Stimulated activated naive CD8-positive, alpha-beta T cell treated with anti-CD3 and anti-CD28 coated beads, Interleukin-15, amount 100 ng/mL, for 72 hours (primary cell): ENCODE results near the gene SH3BP2.

Source experiments
- ATAC-seq: fragments of 150-1000 bp; cut with Tn5 transposase; 2 replicates; pipeline ENCODE4 v1.10.0; 2021; ENCODE audit warnings: mild to moderate bottlenecking, moderate library complexity
- DNase-seq, 2 donors: peaks; one replicate each; pipeline ENCODE4 v3.0.0; 2021 to 2022
- H3K27ac Mint-ChIP-seq, 2 donors: one replicate each; pipeline ENCODE4 v1.8.0; 2022; ENCODE audit warnings: mild to moderate bottlenecking in 2 of 2, mixed read lengths in 2 of 2, moderate library complexity in 2 of 2
- H3K27me3 Mint-ChIP-seq: one replicate; pipeline ENCODE4 v1.8.0; 2022; ENCODE audit warnings: mixed read lengths
- H3K4me1 Mint-ChIP-seq: one replicate; pipeline ENCODE4 v1.8.0; 2022; ENCODE audit warnings: mild to moderate bottlenecking, mixed read lengths
- H3K4me3 Mint-ChIP-seq, 2 donors: one replicate each; pipeline ENCODE4 v1.8.0; 2022; ENCODE audit warnings: mild to moderate bottlenecking in 2 of 2, mixed read lengths in 2 of 2, moderate library complexity in 1 of 2
- H3K9me3 Mint-ChIP-seq, 2 donors: one replicate each; pipeline ENCODE4 v1.8.0; 2022; ENCODE audit warnings: mixed read lengths in 2 of 2

The SH3BP2 gene

GRCh38 chr4:2837904-2838496 lies 45.1 kb downstream of the SH3BP2 start:
- peaks cover 76% of the 10 kb centered on the region for H3K4me1 Mint-ChIP-seq
- peak overlapping the region; percentile 94 to 95 for H3K27ac Mint-ChIP-seq
- no peaks in the 10 kb centered on the region for H3K27me3 Mint-ChIP-seq
- peaks cover 8 to 9% of the 10 kb centered on the region in 2 donors for H3K9me3 Mint-ChIP-seq
- peak overlapping the region; percentile 78 to 86 for H3K4me3 Mint-ChIP-seq
- ATAC-seq (peak; percentile 88), DNase-seq (peak; percentile 32 to 50)

DNA sequence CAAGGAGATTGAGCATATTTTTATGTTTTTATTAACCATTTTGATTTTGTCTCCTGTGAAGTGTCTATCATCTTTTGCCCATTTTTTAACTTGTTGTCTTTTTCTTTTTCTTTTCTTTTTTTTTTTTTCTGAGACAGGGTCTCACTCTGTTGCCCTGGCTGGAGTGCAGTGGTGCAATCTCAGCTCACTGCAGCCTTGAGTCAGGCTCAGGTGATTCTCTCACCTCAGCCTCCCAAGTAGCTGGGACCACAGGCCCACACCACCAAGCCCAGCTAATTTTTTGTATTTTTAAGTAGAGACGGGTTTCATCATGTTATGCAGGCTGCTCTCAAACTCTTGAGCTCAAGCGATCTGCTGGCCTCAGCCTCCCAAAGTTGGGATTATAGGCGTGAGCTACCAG lies 46.2 kb downstream of the SH3BP2 start:
- Mint-ChIP-seq H3K27ac (peak overlapping the region in 1 of 2 donors; percentile 78), H3K27me3 (no peaks in the 10 kb centered on the region), H3K4me3 (peak overlapping the region; percentile 78 to 86), H3K4me1 (peaks cover 67% of the 10 kb centered on the region), H3K9me3 (peaks cover 8 to 9% of the 10 kb centered on the region in 2 donors)
- no peak for DNase-seq
- ATAC-seq, result no peak

DNA sequence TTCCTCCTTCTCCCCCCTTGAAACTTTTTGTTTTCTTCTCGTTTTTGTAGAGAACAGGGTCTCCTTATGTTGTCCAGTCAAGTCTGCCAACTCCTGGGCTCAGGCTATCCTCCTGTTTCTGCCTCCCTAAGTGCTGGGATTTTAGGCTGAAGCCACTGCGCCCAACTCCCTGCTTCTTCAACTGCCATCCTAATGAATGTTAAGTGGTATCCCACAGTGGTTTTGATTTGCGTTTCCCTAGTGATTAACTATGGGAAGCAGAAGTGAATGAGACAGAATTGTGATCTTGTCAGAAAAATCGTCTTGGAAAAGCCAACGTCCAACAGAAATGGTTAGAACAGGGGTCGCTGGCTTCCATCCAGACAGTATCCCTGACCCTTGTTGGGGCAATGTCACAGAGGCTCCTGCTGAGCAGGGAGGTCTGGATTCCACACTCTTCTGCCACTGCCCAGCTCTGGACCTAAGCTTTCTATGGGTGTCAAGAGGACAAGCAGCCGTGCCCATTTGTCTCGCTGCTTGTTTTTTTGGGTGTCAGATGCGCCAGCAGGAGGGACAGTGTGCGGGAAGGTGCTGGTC lies 49.9 kb downstream of the SH3BP2 start:
- Mint-ChIP-seq H3K27me3 (no peaks in the 10 kb centered on the region), H3K9me3 (peaks cover 8 to 9% of the 10 kb centered on the region in 2 donors), H3K27ac (peak overlapping the region; percentile 76 to 89), H3K4me3 (peak overlapping the region; percentile 85 to 90), H3K4me1 (peaks cover 63% of the 10 kb centered on the region)
- ATAC-seq (no peak), DNase-seq (no peak)

- H3K4me3 Mint-ChIP-seq, result peak within 1 kb of the TSS; percentile 85 to 90
- DNase-seq, result peak; percentile 97 to 99
- peaks cover 8 to 9% of the 10 kb centered on the region in 2 donors for H3K9me3 Mint-ChIP-seq
- peak within 1 kb of the TSS; percentile 89 to 98 for H3K27ac Mint-ChIP-seq
- peaks cover 63% of the 10 kb centered on the region for H3K4me1 Mint-ChIP-seq
- no peaks in the 10 kb centered on the region for H3K27me3 Mint-ChIP-seq
- peak; percentile 98 for ATAC-seq
Measured at GRCh38 chr4:2843263-2843940, 50.5 kb downstream of the SH3BP2 start, which contains the start of gene ADD1. TSS of gene ADD1 (plus strand) at chr4:2843844. CDS start at chr4:2875916, 32,072 bp downstream.

- peak; percentile 42 for ATAC-seq
- Mint-ChIP-seq H3K27ac (peak overlapping the region; percentile 89 to 98), H3K4me3 (peak overlapping the region; percentile 85 to 90), H3K9me3 (peaks cover 8 to 9% of the 10 kb centered on the region in 2 donors), H3K27me3 (no peaks in the 10 kb centered on the region), H3K4me1 (peaks cover 63% of the 10 kb centered on the region)
- peak in 1 of 2 donors; percentile 31 for DNase-seq
Measured at GRCh38 chr4:2843941-2844584, 51.2 kb downstream of the SH3BP2 start.

GRCh38 chr4:2846172-2846571 lies 53.3 kb downstream of the SH3BP2 start:
- ATAC-seq (no peak), DNase-seq (no peak)
- Mint-ChIP-seq H3K9me3 (peaks cover 0 to under 1% of the 10 kb centered on the region in 2 donors), H3K4me3 (peak overlapping the region; percentile 78 to 90), H3K4me1 (peaks cover 80% of the 10 kb centered on the region), H3K27me3 (no peaks in the 10 kb centered on the region), H3K27ac (peak overlapping the region in 1 of 2 donors; percentile 62)

DNA sequence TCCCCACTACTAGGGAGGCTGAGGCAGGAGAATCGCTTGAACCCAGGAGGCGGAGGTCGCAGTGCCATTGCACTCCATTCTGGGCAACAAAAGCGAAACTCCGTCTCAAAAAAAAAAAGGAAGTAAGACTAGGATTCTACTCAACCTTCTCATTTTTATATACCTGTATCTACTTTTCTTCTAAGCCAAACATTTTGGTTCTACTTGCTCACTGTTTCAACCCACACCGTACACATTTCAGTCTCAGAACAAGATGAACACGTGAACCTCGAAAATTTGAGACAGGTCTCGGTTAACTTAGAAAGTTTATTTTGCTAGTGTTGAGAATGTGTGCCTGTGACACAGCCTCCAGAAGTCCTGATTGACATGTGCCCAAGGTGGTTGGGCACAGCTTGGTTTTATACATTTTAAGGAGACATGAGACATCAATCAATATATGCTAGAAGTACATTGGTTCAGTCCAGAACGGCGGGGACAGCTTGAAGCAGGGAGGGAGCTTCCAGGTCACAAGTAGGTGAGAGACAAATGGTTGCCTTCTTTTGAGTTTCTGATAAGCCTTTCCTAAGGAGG lies 54.5 kb downstream of the SH3BP2 start:
- Mint-ChIP-seq H3K27me3 (no peaks in the 10 kb centered on the region), H3K4me1 (peaks cover 87% of the 10 kb centered on the region), H3K4me3 (peak overlapping the region in 1 of 2 donors; percentile 51), H3K9me3 (no peaks in the 10 kb centered on the region), H3K27ac (no peak overlapping the region)
- no peak for ATAC-seq
- no peak for DNase-seq

DNA sequence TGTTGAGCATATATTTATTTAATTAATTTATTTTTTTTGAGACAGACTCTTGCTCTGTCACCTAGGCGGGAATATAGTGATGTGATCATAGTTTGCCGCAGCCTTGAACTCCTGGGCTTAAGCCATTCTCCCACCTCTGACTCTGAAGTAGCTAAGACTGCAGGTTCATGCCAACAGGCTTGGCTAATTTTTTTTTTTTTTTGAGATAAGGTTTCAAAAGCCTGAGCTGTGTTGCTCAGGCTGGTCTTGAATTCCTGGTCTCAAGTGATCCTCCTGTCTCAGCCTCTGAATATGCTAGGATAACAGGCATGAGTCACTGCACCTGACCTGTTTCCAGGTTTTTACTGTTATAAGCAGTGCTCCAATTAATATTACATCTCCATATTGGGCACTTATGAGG lies 55.6 kb downstream of the SH3BP2 start:
- DNase-seq, result no peak
- Mint-ChIP-seq H3K4me3 (no peak overlapping the region), H3K27ac (no peak overlapping the region), H3K9me3 (no peaks in the 10 kb centered on the region), H3K27me3 (no peaks in the 10 kb centered on the region), H3K4me1 (peaks cover 88% of the 10 kb centered on the region)
- ATAC-seq, result no peak

DNA sequence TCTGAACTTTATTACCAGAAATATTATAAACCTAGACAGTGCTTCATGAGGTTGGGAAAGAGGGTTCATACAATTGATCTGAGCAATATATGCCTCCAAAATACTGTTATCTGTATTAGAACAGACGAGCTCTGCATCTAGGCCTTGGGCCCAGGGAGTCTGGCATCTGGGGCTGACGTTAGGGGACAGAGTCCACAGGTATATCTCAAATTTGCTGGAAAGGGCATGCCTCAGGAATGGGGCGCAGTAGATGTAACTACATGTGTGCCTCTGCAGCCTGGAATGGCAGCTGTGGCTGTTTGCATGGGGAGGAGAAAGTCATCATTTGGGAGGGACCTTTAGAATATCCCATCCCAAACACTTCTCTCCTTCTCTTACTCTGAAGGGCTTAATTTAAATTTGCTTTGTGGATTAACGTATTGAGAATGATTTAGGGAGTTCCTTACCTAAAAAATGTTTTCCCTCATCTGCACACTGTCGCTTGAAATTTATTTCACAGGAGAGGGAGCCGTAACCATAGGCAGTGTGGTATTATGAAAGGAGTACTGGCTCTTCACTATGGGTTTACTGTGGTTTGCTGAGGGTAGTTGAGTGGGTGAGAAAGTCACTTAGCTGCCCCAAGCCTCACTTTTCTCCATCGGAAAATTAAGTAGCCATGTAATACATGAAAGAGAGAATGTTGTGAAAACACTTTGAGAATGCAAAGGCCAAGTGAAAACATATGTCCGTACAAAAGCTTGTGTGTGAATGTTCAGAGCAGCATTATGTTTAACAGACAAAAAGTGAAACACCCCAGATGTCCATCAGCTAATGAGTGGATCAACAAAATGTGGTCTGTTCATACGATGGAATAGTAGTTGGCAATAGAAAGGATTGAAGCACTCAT lies 56.6 kb downstream of the SH3BP2 start:
- no peak for DNase-seq
- Mint-ChIP-seq H3K4me3 (peak overlapping the region in 1 of 2 donors; percentile 15), H3K4me1 (peaks cover 97% of the 10 kb centered on the region), H3K27ac (no peak overlapping the region), H3K27me3 (no peaks in the 10 kb centered on the region), H3K9me3 (no peaks in the 10 kb centered on the region)
- ATAC-seq, result no peak

DNA sequence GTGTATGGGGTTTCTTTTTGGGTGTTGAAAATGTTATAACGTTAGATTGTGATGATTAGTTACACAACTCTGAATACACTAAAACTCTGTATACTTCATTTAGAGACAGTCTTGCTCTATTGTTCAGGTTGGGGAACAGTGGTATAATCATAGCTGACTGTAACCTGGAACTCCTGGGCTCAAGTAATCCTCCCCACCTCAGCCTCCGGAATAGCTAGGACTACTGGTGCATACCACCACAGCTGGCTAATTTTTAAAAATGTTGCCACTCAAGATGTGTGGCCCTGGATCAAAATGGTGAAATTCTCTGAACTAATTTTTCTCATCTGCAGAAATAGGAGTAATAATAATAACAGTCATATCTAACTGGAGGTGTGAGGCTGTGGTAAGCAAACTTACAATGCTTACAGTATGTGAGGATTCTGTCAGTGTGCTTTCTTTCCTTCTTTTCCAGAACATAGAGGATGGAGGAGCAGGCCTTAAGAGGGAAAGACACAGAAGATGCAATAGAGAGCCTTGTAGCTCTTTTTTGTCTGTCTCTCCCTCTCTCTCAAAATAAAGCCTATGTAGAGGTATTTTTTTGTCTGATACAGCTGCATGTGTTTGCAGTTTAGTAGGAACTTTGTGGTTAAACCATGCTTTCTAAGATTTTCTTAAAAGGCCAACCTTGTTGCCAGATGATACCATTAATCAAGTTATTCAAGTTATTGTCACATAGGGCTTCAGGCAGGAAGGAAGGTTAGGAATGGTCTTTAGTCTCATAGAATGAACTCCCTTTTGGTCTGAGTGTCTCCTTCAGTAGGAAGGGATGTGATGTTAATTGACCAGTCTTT lies 58.3 kb downstream of the SH3BP2 start:
- Mint-ChIP-seq H3K9me3 (no peaks in the 10 kb centered on the region), H3K27ac (peak overlapping the region; percentile 3 to 36), H3K27me3 (no peaks in the 10 kb centered on the region), H3K4me3 (peak overlapping the region; percentile 66 to 73), H3K4me1 (peaks cover 97% of the 10 kb centered on the region)
- no peak for DNase-seq
- ATAC-seq, result peak; percentile 45

- peak overlapping the region in 1 of 2 donors; percentile 61 for H3K27ac Mint-ChIP-seq
- H3K9me3 Mint-ChIP-seq, result no peaks in the 10 kb centered on the region
- H3K4me3 Mint-ChIP-seq, result peak overlapping the region; percentile 66 to 73
- DNase-seq (no peak), ATAC-seq (peak; percentile 63)
- H3K27me3 Mint-ChIP-seq, result no peaks in the 10 kb centered on the region
- peaks cover 90% of the 10 kb centered on the region for H3K4me1 Mint-ChIP-seq
Measured at GRCh38 chr4:2852481-2852921, 59.6 kb downstream of the SH3BP2 start.

DNA sequence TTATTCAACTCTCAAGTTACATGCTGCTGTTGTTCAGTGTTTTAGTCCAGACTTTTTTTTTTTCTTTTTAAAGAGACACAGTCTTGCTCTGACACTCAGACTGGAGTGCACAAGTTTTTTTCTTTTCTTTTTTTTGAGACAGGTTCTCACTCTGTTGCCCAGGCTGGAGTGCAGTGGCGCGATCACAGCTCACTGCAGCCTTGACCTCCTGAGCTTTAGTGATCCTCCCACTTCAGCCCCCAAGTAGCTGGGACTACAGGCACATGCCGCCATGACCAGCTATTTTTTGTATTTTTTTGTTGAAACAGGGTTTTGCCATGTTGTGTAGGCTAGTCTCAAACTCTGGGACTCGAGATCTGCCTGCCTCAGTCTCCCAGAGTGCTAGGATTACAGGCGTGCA lies 62.7 kb downstream of the SH3BP2 start:
- Mint-ChIP-seq H3K9me3 (no peaks in the 10 kb centered on the region), H3K4me1 (peaks cover 87% of the 10 kb centered on the region), H3K27ac (peak overlapping the region in 1 of 2 donors; percentile 81), H3K4me3 (no peak overlapping the region), H3K27me3 (no peaks in the 10 kb centered on the region)
- DNase-seq, result no peak
- no peak for ATAC-seq

DNA sequence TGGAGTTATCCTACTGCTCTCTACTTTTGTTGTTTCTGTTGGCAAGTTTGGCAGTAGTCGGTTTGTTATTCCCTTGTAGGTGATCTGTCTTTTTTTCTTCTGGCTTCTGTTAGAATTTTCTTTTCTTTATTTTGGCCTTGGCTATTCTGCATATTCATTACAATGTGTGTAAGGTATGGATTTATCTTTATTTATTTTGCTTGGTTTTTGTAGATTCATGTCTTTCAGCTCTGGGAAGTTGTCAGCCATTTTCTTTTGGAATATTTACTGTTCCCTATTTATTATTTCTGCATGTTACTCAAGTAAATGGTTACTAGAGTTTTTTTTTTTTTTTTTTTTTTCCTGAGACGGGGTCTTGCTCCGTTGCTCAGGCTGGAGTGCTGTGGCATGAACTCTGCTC lies 63.4 kb downstream of the SH3BP2 start:
- Mint-ChIP-seq H3K27ac (peak overlapping the region in 1 of 2 donors; percentile 76), H3K4me1 (peaks cover 87% of the 10 kb centered on the region), H3K27me3 (no peaks in the 10 kb centered on the region), H3K4me3 (no peak overlapping the region), H3K9me3 (no peaks in the 10 kb centered on the region)
- DNase-seq (no peak), ATAC-seq (no peak)
